HCT116 (cell line): ENCODE data around the gene RNU1-1. TPM values are rescaled to one million over a fixed set of nuclear protein-coding genes. Genes with fewer than 3 reads are reported as not detected.
"Not testable (repeated sequence)": the region's sequence is repeated elsewhere in the genome, so short reads cannot be mapped to it uniquely, and the experiment has no call there.

Experiments used
- ATAC-seq: fragments of 200-7000 bp; cut with Tn5 transposase; 2 replicates; pipeline ENCODE4 v1.9.1; 2020; ENCODE audit warnings: mild to moderate bottlenecking, moderate library complexity
- BruUV-seq: library from RNA; stranded (reverse); fragments of 400-500 nt; replicated peaks from 2 replicates; lab custom pipeline; 2021; lab: Mats Ljungman, UMichigan
- CTCF ChIA-PET: fragments of 300-600 bp; sonication (Branson Sonifier 250); formaldehyde crosslinking; loops from one replicate; lab custom pipeline; 2021; ENCODE audit warnings: antibody characterized with exemption; lab: Charles Lee
- POLR2A ChIA-PET: fragments of 300-600, 350-600 bp; sonication (Branson Sonifier 250); formaldehyde crosslinking; loops from one replicate; lab custom pipeline; 2021; ENCODE audit warnings: antibody characterized with exemption; lab: Charles Lee
- RAD21 ChIA-PET, 2 experiments: fragments of 300-600 bp; sonication (Branson Sonifier 250); formaldehyde crosslinking; loops; one replicate each; lab custom pipeline; 2023; ENCODE audit warnings: low total read pairs in 2 of 2; ENCODE audit not compliant: uncharacterized antibody in 2 of 2, unreplicated experiment in 2 of 2, low non-redundant PET in 1 of 2; lab: Charles Lee
- DNase-seq: peaks from one replicate; pipeline ENCODE4 v3.0.0-alpha.2; 2010; ENCODE audit warnings: low read depth, low spot score
- H2AFZ ChIP-seq: fragments of 200-600 bp; shearing (Covaris generic), sonication (generic); 2 replicates; pipeline ENCODE4 v1.6.1; 2017; ENCODE audit warnings: low read depth, mixed run types, mixed read lengths, antibody characterized with exemption, low read length; ENCODE audit not compliant: poor library complexity, severe bottlenecking
- H3K27ac ChIP-seq: 2 replicates; pipeline ENCODE4 v1.5.1; 2012; ENCODE audit warnings: low read depth, low read length
- H3K27me3 ChIP-seq: fragments of 200-600 bp; sonication (generic); 2 replicates; pipeline ENCODE4 v1.6.1; 2016; ENCODE audit warnings: mixed run types, low read length, mixed read lengths; ENCODE audit not compliant: insufficient read depth
- H3K36me3 ChIP-seq, 2 experiments: fragments of 200-500 bp in 1 of 2; fragments of 200-600 bp in 1 of 2; sonication (Bioruptor generic) in 1 of 2; sonication (generic) in 1 of 2; 2 replicates each; pipeline versions ENCODE4 v1.5.1 to v1.6.1; 2014 to 2016; ENCODE audit warnings: low read length in 2 of 2, inconsistent platforms in 1 of 2, mixed read lengths in 1 of 2, mixed run types in 1 of 2; ENCODE audit not compliant: insufficient read depth in 2 of 2, control insufficient read depth in 1 of 2
- H3K4me1 ChIP-seq, 2 experiments: fragments of 200-600 bp in 1 of 2; sonication (generic) in 1 of 2; 2 replicates each; pipeline versions ENCODE4 v1.5.1 to v1.6.1; 2012 to 2017; ENCODE audit warnings: low read length in 2 of 2, inconsistent platforms in 1 of 2, mild to moderate bottlenecking in 1 of 2, mixed read lengths in 1 of 2, mixed run types in 1 of 2, moderate library complexity in 1 of 2; ENCODE audit not compliant: insufficient read depth in 2 of 2, control insufficient read depth in 1 of 2
- H3K4me2 ChIP-seq: fragments of 200-600 bp; sonication (generic); 2 replicates; pipeline ENCODE4 v1.6.1; 2017; ENCODE audit warnings: mixed run types, low read length, mixed read lengths
- H3K4me3 ChIP-seq, 2 experiments: fragments of 200-600 bp in 1 of 2; sonication (generic) in 1 of 2; replicated peaks in 1 of 2; 2 replicates each; pipeline ENCODE4 v1.5.1; 2011 to 2016; ENCODE audit warnings: low read length in 2 of 2, control low read depth in 1 of 2, low read depth in 1 of 2, mild to moderate bottlenecking in 1 of 2, mixed read lengths in 1 of 2, mixed run types in 1 of 2
- H3K79me2 ChIP-seq: fragments of 200-600 bp; sonication (generic); 2 replicates; pipeline ENCODE4 v1.6.1; 2017; ENCODE audit warnings: mild to moderate bottlenecking, mixed run types, low read length, moderate library complexity, mixed read lengths; ENCODE audit not compliant: insufficient read depth
- H3K9ac ChIP-seq: fragments of 200-600 bp; sonication (generic); 2 replicates; pipeline ENCODE4 v1.6.1; 2016; ENCODE audit warnings: low read length, mixed read lengths
- H3K9me2 ChIP-seq: fragments of 200-600 bp; sonication (generic), shearing (Covaris generic); 2 replicates; pipeline ENCODE4 v1.6.1; 2017; ENCODE audit warnings: mixed run types, mild to moderate bottlenecking, moderate library complexity; ENCODE audit not compliant: insufficient read depth
- H3K9me3 ChIP-seq, 2 experiments: fragments of 200-500 bp in 1 of 2; fragments of 200-600 bp in 1 of 2; sonication (Bioruptor generic) in 1 of 2; sonication (generic) in 1 of 2; 2 replicates each; pipeline ENCODE4 v1.6.1; 2014 to 2017; ENCODE audit warnings: low read length in 2 of 2, mixed read lengths in 2 of 2, inconsistent platforms in 1 of 2, low read depth in 1 of 2, mild to moderate bottlenecking in 1 of 2, mixed run types in 1 of 2, moderate library complexity in 1 of 2; ENCODE audit not compliant: control insufficient read depth in 1 of 2, insufficient read depth in 1 of 2
- H4K20me1 ChIP-seq: fragments of 200-600 bp; sonication (generic), shearing (Covaris generic); 2 replicates; pipeline ENCODE4 v1.6.1; 2017; ENCODE audit warnings: mixed run types, mild to moderate bottlenecking, moderate library complexity; ENCODE audit not compliant: insufficient read depth
- EZH2 ChIP-seq: fragments of 200-600 bp; sonication (generic); IDR thresholded peaks from 2 replicates; pipeline ENCODE4 v1.6.1; 2017; ENCODE audit warnings: antibody characterized with exemption, mixed run types
- FOSL1 ChIP-seq: IDR thresholded peaks from 2 replicates; pipeline ENCODE4 v1.6.1; 2012; ENCODE audit warnings: low read depth
- JUND ChIP-seq: IDR thresholded peaks from 2 replicates; pipeline ENCODE4 v1.6.1; 2012
- POLR2A ChIP-seq: IDR thresholded peaks from 2 replicates; pipeline ENCODE4 v1.7.0; 2011; ENCODE audit warnings: borderline replicate concordance; ENCODE audit not compliant: insufficient read depth, insufficient read length; ENCODE audit errors: extremely low read depth
- POLR2AphosphoS5 ChIP-seq: IDR thresholded peaks from 2 replicates; pipeline ENCODE4 v1.6.1; 2011; ENCODE audit warnings: mild to moderate bottlenecking, low read depth, low read length, moderate library complexity
- SIN3A ChIP-seq: IDR thresholded peaks from 2 replicates; pipeline ENCODE4 v1.6.1; 2012; ENCODE audit warnings: low read depth
- ZFX ChIP-seq: fragments of 450-650 bp; IDR thresholded peaks from 2 replicates; pipeline ENCODE4 v1.6.1; 2017
- intact Hi-C: fragments of 100-400 bp; cut with micrococcal nuclease; formaldehyde crosslinking; loops from 2 replicates; pipeline ENCODE4 v1.10.0; 2022
- total RNA-seq: library from RNA; stranded (reverse); gene quantifications from one replicate; pipeline ENCODE4 v1.2.1, GENCODE V29; 2021; ENCODE audit not compliant: unreplicated experiment
- TF ChIP-seq, protein P1 (sequence below), 3 experiments: fragments of 200-600 bp in 1 of 3; sonication (generic) in 1 of 3; IDR thresholded peaks in 2 of 3; conservative IDR thresholded peaks in 1 of 3; 2 replicates each; pipeline ENCODE4 v1.5.1; 2012 to 2017; ENCODE audit warnings: low read depth in 2 of 3, low read length in 2 of 3, antibody characterized with exemption in 1 of 3, borderline replicate concordance in 1 of 3, control low read depth in 1 of 3, mild to moderate bottlenecking in 1 of 3, mixed read lengths in 1 of 3, mixed run types in 1 of 3, moderate library complexity in 1 of 3; ENCODE audit not compliant: insufficient read depth in 1 of 3
- TF ChIP-seq, protein P2 (sequence below): IDR thresholded peaks from 2 replicates; pipeline ENCODE4 v1.6.1; 2011; ENCODE audit warnings: mild to moderate bottlenecking, low read length, moderate library complexity; ENCODE audit not compliant: insufficient replicate concordance; ENCODE audit errors: extremely low read depth

RNU1-1 gene
- total RNA-seq, 1 experiment from 2014 or later, result 1,685 TPM

DNA sequence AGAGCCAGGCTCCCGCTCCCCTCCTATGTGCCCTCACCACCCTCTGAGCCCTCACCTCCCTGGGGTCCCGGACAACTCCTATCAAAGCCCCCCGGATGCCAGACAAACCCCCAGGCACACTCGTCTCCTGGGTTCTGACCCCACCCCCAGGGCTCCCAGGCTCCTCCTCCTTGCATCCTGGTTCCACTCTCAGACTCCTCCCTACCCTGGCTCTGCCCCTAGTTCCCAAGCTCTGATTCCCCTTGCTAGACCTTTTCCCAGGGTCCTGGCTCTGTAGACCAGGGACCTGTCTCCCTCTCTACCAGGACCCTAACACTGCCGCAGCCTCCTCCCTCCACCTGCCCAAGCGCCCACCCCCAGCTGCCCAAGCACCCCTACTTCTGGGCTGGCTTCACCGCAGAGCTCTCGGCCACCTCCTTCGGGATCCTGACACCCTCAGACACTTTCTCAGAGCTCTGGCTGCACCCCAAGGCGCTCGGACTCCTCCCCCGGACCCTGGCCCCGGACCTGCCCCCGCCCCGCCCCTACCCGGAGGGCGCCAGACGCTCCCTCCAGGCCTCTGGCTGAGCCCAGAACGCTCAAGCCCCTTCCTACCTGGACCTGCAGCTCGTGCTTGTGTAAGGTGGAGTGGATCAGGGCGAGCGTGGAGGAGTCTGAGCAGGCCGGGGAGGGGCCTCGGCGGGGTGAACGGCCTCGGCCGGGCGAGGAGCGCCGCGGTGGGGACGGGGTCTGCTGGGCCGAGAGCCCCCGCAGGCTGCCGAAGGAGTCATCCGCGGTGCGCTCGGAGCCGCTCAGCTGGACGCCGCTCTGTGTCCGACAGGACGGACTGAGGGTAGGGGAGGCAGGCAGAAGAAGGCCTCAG, 30.2 kb downstream of the RNU1-1 start:
- RAD21 ChIA-PET, intact Hi-C loops, H3K4me2 ChIP-seq, H3K27ac ChIP-seq, DNase-seq, H3K79me2 ChIP-seq, H4K20me1 ChIP-seq, H3K36me3 ChIP-seq, POLR2A ChIA-PET, H3K4me1 ChIP-seq, CTCF ChIA-PET, H3K9me2 ChIP-seq, H3K9me3 ChIP-seq, H2AFZ ChIP-seq, H3K4me3 ChIP-seq, BruUV-seq, H3K27me3 ChIP-seq, H3K9ac ChIP-seq: not testable (repeated sequence)
- peak; percentile 54; the same call in 1 of the 2 replicates for ATAC-seq

DNA sequence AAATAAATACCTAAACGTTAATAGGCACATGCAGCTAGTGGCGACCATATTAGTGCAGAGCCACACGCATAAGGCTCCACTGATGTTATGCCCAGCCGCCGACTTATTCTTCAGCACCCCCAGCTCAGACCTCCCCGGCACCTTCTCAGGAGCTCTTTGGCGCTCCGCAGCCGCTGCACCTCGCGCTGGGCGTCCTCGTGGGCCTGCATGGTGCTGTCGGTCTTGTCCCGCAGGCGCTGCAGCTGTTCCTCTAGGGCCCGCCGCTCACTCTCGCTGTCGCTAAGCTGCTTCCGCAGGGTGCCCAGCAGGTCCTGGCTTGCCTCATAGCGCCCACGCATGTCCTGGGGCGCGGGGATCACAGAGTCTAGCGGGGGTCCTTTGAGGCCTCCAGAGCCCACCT, 30.9 kb downstream of the RNU1-1 start:
- H3K9ac ChIP-seq, H4K20me1 ChIP-seq, H3K36me3 ChIP-seq, intact Hi-C loops, RAD21 ChIA-PET, H3K4me1 ChIP-seq, H3K9me2 ChIP-seq, H3K9me3 ChIP-seq, CTCF ChIA-PET, H3K79me2 ChIP-seq, H2AFZ ChIP-seq, POLR2A ChIA-PET, H3K27ac ChIP-seq, DNase-seq, H3K4me2 ChIP-seq, ATAC-seq, H3K27me3 ChIP-seq, BruUV-seq, H3K4me3 ChIP-seq: not testable (repeated sequence)

DNA sequence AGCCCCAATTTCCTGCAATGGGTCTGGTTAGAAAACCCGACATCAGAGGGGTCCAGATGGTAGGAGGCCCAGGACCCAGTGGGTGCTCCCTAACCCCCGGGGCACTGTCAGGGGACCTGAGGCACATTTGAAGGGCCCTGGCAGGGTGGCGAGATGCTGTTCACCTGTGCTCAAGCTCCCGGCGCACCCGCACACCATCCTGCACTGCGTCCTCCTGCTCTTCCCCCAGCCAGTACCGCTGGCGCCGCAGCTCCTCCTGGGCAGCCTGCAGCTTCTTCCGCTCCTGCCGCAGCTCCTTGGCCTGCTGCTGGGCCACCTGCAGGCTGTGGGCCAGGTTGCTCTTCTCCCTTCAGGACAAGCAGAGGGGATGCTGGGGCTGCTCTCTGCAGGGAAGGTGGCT, 36.0 kb downstream of the RNU1-1 start:
- H3K36me3 ChIP-seq, result peaks cover 5 to 7% of the 10 kb centered on the region in 2 experiments; a peak in 2 of 4 replicates
- intact Hi-C loops, result no loop called here
- H3K79me2 ChIP-seq, result no peaks in the 10 kb centered on the region
- H3K9ac ChIP-seq, result no peak overlapping the region
- no peaks in the 10 kb centered on the region for H3K9me3 ChIP-seq
- no peak overlapping the region for H3K4me2 ChIP-seq
- BruUV-seq, result no TSS peak
- DNase-seq, result no peak
- H3K4me1 ChIP-seq, result no peaks in the 10 kb centered on the region
- no peak overlapping the region for H3K27ac ChIP-seq
- POLR2A ChIA-PET, result no interaction called here
- RAD21 ChIA-PET, result no interaction called here
- no peaks in the 10 kb centered on the region for H3K9me2 ChIP-seq
- H4K20me1 ChIP-seq, result no peaks in the 10 kb centered on the region
- H3K4me3 ChIP-seq, result no peak overlapping the region
- H2AFZ ChIP-seq, result no peak overlapping the region
- CTCF ChIA-PET, result no interaction called here
- no peak for ATAC-seq
- H3K27me3 ChIP-seq, result no peaks in the 10 kb centered on the region
- TF ChIP-seq, protein P1, sequence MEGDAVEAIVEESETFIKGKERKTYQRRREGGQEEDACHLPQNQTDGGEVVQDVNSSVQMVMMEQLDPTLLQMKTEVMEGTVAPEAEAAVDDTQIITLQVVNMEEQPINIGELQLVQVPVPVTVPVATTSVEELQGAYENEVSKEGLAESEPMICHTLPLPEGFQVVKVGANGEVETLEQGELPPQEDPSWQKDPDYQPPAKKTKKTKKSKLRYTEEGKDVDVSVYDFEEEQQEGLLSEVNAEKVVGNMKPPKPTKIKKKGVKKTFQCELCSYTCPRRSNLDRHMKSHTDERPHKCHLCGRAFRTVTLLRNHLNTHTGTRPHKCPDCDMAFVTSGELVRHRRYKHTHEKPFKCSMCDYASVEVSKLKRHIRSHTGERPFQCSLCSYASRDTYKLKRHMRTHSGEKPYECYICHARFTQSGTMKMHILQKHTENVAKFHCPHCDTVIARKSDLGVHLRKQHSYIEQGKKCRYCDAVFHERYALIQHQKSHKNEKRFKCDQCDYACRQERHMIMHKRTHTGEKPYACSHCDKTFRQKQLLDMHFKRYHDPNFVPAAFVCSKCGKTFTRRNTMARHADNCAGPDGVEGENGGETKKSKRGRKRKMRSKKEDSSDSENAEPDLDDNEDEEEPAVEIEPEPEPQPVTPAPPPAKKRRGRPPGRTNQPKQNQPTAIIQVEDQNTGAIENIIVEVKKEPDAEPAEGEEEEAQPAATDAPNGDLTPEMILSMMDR (IDR thresholded peaks at IDR 0.05 in 2 of 3, conservative IDR thresholded peaks at IDR 0.05 in 1 of 3; ENCODE audit: borderline replicate concordance in 1 of 3, insufficient read depth in 1 of 3, low read depth in 2 of 3, low read length in 2 of 3), result no peak
- no peak for TF ChIP-seq SIN3A
- TF ChIP-seq POLR2AphosphoS5, result no peak
- TF ChIP-seq, protein P2, sequence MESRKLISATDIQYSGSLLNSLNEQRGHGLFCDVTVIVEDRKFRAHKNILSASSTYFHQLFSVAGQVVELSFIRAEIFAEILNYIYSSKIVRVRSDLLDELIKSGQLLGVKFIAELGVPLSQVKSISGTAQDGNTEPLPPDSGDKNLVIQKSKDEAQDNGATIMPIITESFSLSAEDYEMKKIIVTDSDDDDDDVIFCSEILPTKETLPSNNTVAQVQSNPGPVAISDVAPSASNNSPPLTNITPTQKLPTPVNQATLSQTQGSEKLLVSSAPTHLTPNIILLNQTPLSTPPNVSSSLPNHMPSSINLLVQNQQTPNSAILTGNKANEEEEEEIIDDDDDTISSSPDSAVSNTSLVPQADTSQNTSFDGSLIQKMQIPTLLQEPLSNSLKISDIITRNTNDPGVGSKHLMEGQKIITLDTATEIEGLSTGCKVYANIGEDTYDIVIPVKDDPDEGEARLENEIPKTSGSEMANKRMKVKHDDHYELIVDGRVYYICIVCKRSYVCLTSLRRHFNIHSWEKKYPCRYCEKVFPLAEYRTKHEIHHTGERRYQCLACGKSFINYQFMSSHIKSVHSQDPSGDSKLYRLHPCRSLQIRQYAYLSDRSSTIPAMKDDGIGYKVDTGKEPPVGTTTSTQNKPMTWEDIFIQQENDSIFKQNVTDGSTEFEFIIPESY, result no peak
- no peak for TF ChIP-seq JUND
- TF ChIP-seq ZFX, result no peak
- TF ChIP-seq FOSL1, result no peak
- TF ChIP-seq EZH2, result no peak
- no peak for TF ChIP-seq POLR2A
